HG03066 (cell line): ENCODE measurements around the gene RGS14.
"Not testable (repeated sequence)": the region's sequence is repeated elsewhere in the genome, so short reads cannot be mapped to it uniquely, and the experiment has no call there.

Experiments used
- ATAC-seq: cut with Tn5 transposase; IDR thresholded peaks from one replicate; pipeline ENCODE4 v1.9.1; 2021; ENCODE audit warnings: low read depth; ENCODE audit not compliant: unreplicated experiment

The RGS14 gene

GRCh38 chr5:177396807-177397206, 39.1 kb downstream of the RGS14 start:
- no peak for ATAC-seq

GRCh38 chr5:177397875-177398390, 40.2 kb downstream of the RGS14 start:
- ATAC-seq, result no peak

- no peak for ATAC-seq
Observed at GRCh38 chr5:177399997-177400868, 42.5 kb downstream of the RGS14 start, which contains the start of gene PFN3. TSS of gene PFN3 (minus strand) at chr5:177400661. CDS start at chr5:177400576, 85 bp downstream.

GRCh38 chr5:177402271-177403043, 44.7 kb downstream of the RGS14 start:
- ATAC-seq, result no peak

- ATAC-seq, result peak; percentile 23
Observed at GRCh38 chr5:177403102-177403791, 45.5 kb downstream of the RGS14 start.

- ATAC-seq, result peak; percentile 84
Observed at GRCh38 chr5:177403792-177404640, 46.3 kb downstream of the RGS14 start.

GRCh38 chr5:177404641-177405179, 47.0 kb downstream of the RGS14 start:
- ATAC-seq, result no peak

- no peak for ATAC-seq
Observed at GRCh38 chr5:177405312-177405711, 47.6 kb downstream of the RGS14 start.

- ATAC-seq, result no peak
Observed at GRCh38 chr5:177405805-177406204, 48.1 kb downstream of the RGS14 start.

- no peak for ATAC-seq
Observed at GRCh38 chr5:177409043-177409801, 51.5 kb downstream of the RGS14 start, which contains the start of gene F12. TSS of gene F12 (minus strand) at chr5:177409564. CDS start at chr5:177409527, 37 bp downstream.

- ATAC-seq, result no peak
Observed at GRCh38 chr5:177410575-177410974, 52.9 kb downstream of the RGS14 start.

GRCh38 chr5:177412603-177413233, 55.0 kb downstream of the RGS14 start:
- ATAC-seq, result peak; percentile 70

- ATAC-seq, result no peak
Observed at GRCh38 chr5:177414481-177414880, 56.8 kb downstream of the RGS14 start.

- not testable (repeated sequence) for ATAC-seq
Observed at GRCh38 chr5:177417081-177417480, 59.4 kb downstream of the RGS14 start.

GRCh38 chr5:177419046-177419445, 61.3 kb downstream of the RGS14 start:
- no peak for ATAC-seq

- not testable (repeated sequence) for ATAC-seq
Observed at GRCh38 chr5:177420472-177420871, 62.7 kb downstream of the RGS14 start.

- ATAC-seq, result no peak
Observed at GRCh38 chr5:177421062-177421798, 63.5 kb downstream of the RGS14 start.
